ENCODE data around the gene CSF1R.

The CSF1R gene

DNA sequence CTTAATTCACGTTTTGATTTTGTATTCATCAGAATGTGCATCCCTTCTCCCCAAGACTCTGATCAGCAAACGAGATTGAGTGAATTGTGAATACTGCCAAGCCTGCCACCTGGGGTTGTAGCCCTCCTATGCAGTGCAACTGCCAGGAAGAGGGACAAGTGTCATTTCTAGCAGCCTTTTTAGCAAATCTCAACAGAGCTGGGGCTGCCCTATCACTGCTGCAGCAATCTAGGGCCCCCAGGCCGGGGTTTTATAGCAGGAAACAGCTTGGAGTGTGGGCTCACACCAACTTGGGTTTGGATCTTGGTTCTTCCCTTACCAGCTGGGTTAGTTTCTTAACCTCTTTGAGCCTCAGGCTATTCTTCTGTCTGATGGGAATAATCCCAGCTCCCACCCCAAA, 4.0 kb downstream of the CSF1R start:
- Histone ChIP-seq H3K36me3 (ENCODE audit: insufficient read depth, low read length) (no peaks in the 10 kb centered on the region), H3K4me3 (ENCODE audit: low read depth, low read length, poor library complexity, severe bottlenecking) (no peak overlapping the region), H3K9me3 (ENCODE audit: low read length) (no peaks in the 10 kb centered on the region), H2AFZ (ENCODE audit: low read length) (no peak overlapping the region), H3K27ac (ENCODE audit: low read depth, low read length, poor library complexity, severe bottlenecking) (no peak overlapping the region), H4K20me1 (ENCODE audit: insufficient read depth, low read length) (no peaks in the 10 kb centered on the region), H3K9ac (ENCODE audit: low read length) (no peak overlapping the region), H3K79me2 (ENCODE audit: insufficient read depth, low read length) (no peaks in the 10 kb centered on the region), H3K4me2 (ENCODE audit: low read length) (no peak overlapping the region), H3K4me1 (ENCODE audit: insufficient read depth, low read length, severe bottlenecking) (no peaks in the 10 kb centered on the region), H3K27me3 (ENCODE audit: insufficient read depth, low read length) (peaks cover 9% of the 10 kb centered on the region), H3K9me2 (ENCODE audit: low read depth, low read length) (no peaks in the 10 kb centered on the region), H3F3A (ENCODE audit: insufficient read depth, low read length) (no peaks in the 10 kb centered on the region)
- TF ChIP-seq EZH2 (IDR thresholded peaks at IDR 0.05; ENCODE audit: borderline replicate concordance, low read length) = no peak
- TF ChIP-seq, protein P1, sequence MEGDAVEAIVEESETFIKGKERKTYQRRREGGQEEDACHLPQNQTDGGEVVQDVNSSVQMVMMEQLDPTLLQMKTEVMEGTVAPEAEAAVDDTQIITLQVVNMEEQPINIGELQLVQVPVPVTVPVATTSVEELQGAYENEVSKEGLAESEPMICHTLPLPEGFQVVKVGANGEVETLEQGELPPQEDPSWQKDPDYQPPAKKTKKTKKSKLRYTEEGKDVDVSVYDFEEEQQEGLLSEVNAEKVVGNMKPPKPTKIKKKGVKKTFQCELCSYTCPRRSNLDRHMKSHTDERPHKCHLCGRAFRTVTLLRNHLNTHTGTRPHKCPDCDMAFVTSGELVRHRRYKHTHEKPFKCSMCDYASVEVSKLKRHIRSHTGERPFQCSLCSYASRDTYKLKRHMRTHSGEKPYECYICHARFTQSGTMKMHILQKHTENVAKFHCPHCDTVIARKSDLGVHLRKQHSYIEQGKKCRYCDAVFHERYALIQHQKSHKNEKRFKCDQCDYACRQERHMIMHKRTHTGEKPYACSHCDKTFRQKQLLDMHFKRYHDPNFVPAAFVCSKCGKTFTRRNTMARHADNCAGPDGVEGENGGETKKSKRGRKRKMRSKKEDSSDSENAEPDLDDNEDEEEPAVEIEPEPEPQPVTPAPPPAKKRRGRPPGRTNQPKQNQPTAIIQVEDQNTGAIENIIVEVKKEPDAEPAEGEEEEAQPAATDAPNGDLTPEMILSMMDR (IDR thresholded peaks at IDR 0.05; ENCODE audit: low read length) = no peak

DNA sequence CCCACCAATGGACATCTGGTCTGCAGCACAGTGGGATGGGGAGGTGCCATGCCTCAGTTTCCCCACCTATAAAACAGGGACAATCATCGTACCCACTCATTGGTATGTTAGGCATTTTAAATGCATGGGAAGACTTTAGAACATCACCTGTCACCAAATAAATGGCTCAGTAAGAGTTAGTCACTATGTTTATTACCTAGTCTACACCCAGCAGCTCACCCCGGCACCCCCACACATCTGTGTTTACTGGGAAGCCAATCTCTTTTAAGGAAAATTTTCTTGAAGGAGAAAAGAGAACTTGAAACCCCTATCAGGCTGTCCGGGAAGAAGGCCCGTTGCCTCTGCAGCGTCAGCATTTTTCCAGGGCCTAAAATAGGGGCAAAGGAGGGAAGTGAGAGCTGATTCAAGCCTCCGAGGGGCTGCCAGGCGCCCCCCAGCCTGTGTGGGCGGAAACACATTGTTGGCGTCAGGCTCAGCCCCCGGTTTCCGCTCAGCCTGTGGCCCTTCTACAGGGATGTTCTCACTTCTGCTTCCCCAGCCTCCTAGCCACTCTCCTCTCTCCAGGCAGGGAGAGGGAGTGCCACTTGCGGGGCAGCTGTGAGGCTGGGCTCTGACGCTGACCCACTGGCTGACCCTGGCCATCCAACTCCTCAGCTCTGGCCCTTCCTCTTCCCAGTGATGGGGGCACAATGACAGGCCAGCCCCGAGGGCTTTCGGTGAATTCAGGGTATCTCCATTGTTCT, 4.6 kb downstream of the CSF1R start:
- H3K9me3 ChIP-seq (ENCODE audit: low read length) = no peaks in the 10 kb centered on the region
- no peaks in the 10 kb centered on the region for H3K36me3 ChIP-seq (ENCODE audit: insufficient read depth, low read length)
- TF ChIP-seq EZH2 (IDR thresholded peaks at IDR 0.05; ENCODE audit: borderline replicate concordance, low read length) = no peak
- TF ChIP-seq, protein P1 (IDR thresholded peaks at IDR 0.05; ENCODE audit: low read length) = no peak
- H3K4me2 ChIP-seq (ENCODE audit: low read length) = no peak overlapping the region
- H3K9me2 ChIP-seq (ENCODE audit: low read depth, low read length) = no peaks in the 10 kb centered on the region
- H3K79me2 ChIP-seq (ENCODE audit: insufficient read depth, low read length) = no peaks in the 10 kb centered on the region
- H3K9ac ChIP-seq (ENCODE audit: low read length) = no peak overlapping the region
- H3K4me3 ChIP-seq (ENCODE audit: low read depth, low read length, poor library complexity, severe bottlenecking) = no peak overlapping the region
- H3K27me3 ChIP-seq (ENCODE audit: insufficient read depth, low read length) = peaks cover 9% of the 10 kb centered on the region
- no peaks in the 10 kb centered on the region for H4K20me1 ChIP-seq (ENCODE audit: insufficient read depth, low read length)
- H3K4me1 ChIP-seq (ENCODE audit: insufficient read depth, low read length, severe bottlenecking) = no peaks in the 10 kb centered on the region
- no peak overlapping the region for H3K27ac ChIP-seq (ENCODE audit: low read depth, low read length, poor library complexity, severe bottlenecking)
- no peaks in the 10 kb centered on the region for H3F3A ChIP-seq (ENCODE audit: insufficient read depth, low read length)
- H2AFZ ChIP-seq (ENCODE audit: low read length) = no peak overlapping the region

DNA sequence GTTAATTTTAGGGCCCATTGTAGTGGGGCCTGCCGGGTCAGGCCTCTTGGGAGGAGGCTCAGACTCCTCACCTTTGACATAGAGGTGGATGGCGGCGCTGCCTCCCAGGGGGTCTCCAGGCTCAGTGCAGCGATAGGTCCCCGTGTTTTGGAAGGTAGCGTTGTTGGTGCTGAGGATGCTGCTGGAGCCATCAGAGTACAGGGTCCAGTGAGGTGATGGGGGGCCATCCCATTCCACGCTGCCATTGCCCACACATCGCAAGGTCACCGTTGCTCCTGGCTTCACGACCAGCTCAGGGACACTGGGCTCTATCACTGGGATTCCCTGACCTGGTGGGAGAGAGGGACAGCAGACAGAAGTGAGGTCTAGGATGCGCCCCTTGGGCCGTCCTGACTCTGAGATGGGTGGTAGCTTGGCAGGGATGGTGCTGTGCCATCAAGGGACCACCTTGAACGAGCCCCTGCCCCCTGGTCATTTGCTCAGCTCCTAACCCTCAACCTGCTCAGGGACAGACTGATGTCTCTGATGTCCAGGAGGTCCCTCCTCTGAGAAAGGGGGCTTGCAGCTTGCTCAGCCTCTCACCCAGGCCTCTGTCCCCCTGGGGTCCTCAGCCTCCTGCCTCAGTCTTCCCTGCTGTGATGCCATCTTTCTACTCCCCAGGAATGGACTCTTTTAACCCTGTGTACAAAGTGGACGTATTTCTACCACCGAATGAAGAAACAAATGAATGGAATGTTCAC, 5.5 kb downstream of the CSF1R start:
- Histone ChIP-seq H3K4me2 (ENCODE audit: low read length) (no peak overlapping the region), H3K9me3 (ENCODE audit: low read length) (no peaks in the 10 kb centered on the region), H3K9me2 (ENCODE audit: low read depth, low read length) (no peaks in the 10 kb centered on the region), H3K9ac (ENCODE audit: low read length) (no peak overlapping the region), H3K36me3 (ENCODE audit: insufficient read depth, low read length) (no peaks in the 10 kb centered on the region), H3K27me3 (ENCODE audit: insufficient read depth, low read length) (peaks cover 13% of the 10 kb centered on the region), H4K20me1 (ENCODE audit: insufficient read depth, low read length) (no peaks in the 10 kb centered on the region), H2AFZ (ENCODE audit: low read length) (no peak overlapping the region), H3K27ac (ENCODE audit: low read depth, low read length, poor library complexity, severe bottlenecking) (no peak overlapping the region), H3F3A (ENCODE audit: insufficient read depth, low read length) (no peaks in the 10 kb centered on the region), H3K4me1 (ENCODE audit: insufficient read depth, low read length, severe bottlenecking) (no peaks in the 10 kb centered on the region), H3K79me2 (ENCODE audit: insufficient read depth, low read length) (no peaks in the 10 kb centered on the region), H3K4me3 (ENCODE audit: low read depth, low read length, poor library complexity, severe bottlenecking) (no peak overlapping the region)
- no peak for TF ChIP-seq EZH2 (IDR thresholded peaks at IDR 0.05; ENCODE audit: borderline replicate concordance, low read length)
- TF ChIP-seq, protein P1 (IDR thresholded peaks at IDR 0.05; ENCODE audit: low read length) = no peak
